K562 (cell line): Measurements from ENCODE around the gene PDF. TPM values are rescaled to one million over a fixed set of nuclear protein-coding genes. Genes with fewer than 3 reads are reported as not detected.

ENCODE experiments used
- ATAC-seq: fragments of 200-7000 bp; cut with Tn5 transposase; 3 replicates; pipeline ENCODE4 v1.9.1; 2020; ENCODE audit warnings: moderate library complexity
- BruUV-seq: library from RNA; stranded (reverse); fragments of 400-500 nt; replicated peaks from 2 replicates; lab custom pipeline; 2021; lab: Mats Ljungman, UMichigan
- CTCF ChIA-PET: fragments of 300-600 bp; formaldehyde crosslinking; extraction: SDS; loops from one replicate; lab custom pipeline; 2021; ENCODE audit warnings: low intra/inter-chr PET ratio; lab: Yijun Ruan, JAX
- POLR2A ChIA-PET: fragments of 300-600, 350-650 bp; sonication (Branson Sonifier 250); formaldehyde crosslinking; extraction: SDS; loops from one replicate; lab custom pipeline; 2021; ENCODE audit warnings: antibody characterized with exemption, inconsistent platforms; lab: Yijun Ruan, JAX
- DNase-seq, 4 experiments: peaks; one replicate each; pipeline versions ENCODE4 v3.0.0 to v3.0.0-alpha.2; 2011 to 2018; ENCODE audit warnings: low spot score in 3 of 4, mixed read lengths in 3 of 4; ENCODE audit errors: extremely low read depth in 1 of 4
- FAIRE-seq: peaks from 2 replicates; lab custom pipeline; 2011; peaks lifted over from hg19 to GRCh38; lab: Jason Lieb, UNC
- H2AFZ ChIP-seq: 2 replicates; pipeline ENCODE4 v1.6.0; 2011; ENCODE audit warnings: low read depth, low read length, control low read depth, inconsistent platforms
- H3K27ac ChIP-seq: fragments of 200-600 bp; 3 replicates; pipeline ENCODE4 v1.8.0; 2011; ENCODE audit warnings: low read depth, mild to moderate bottlenecking, control low read depth, inconsistent platforms, low read length, moderate library complexity, mixed read lengths; ENCODE audit errors: extremely low read depth
- H3K27me3 ChIP-seq, 2 experiments: fragments of 300-600 bp in 1 of 2; 2 replicates in 1 of 2; 3 replicates in 1 of 2; pipeline versions ENCODE4 v1.6.0 to v1.8.0; 2011; ENCODE audit warnings: inconsistent platforms in 2 of 2, low read length in 2 of 2, mild to moderate bottlenecking in 1 of 2, mixed read lengths in 1 of 2, moderate library complexity in 1 of 2; ENCODE audit not compliant: control insufficient read depth in 2 of 2, insufficient read depth in 2 of 2
- H3K36me3 ChIP-seq: fragments of 300-600 bp; 3 replicates; pipeline ENCODE4 v1.8.0; 2011; ENCODE audit warnings: mild to moderate bottlenecking, low read length, inconsistent platforms; ENCODE audit not compliant: control insufficient read depth, insufficient read depth
- H3K4me1 ChIP-seq, 2 experiments: fragments of 200-600 bp in 1 of 2; replicated peaks in 1 of 2; 2 replicates in 1 of 2; 3 replicates in 1 of 2; pipeline versions ENCODE4 v1.5.1 to v1.8.0; 2011; ENCODE audit warnings: inconsistent platforms in 2 of 2, low read length in 2 of 2, mild to moderate bottlenecking in 1 of 2, mixed read lengths in 1 of 2, moderate library complexity in 1 of 2; ENCODE audit not compliant: control insufficient read depth in 2 of 2, insufficient read depth in 2 of 2
- H3K4me2 ChIP-seq: 2 replicates; pipeline ENCODE4 v1.6.1; 2011; ENCODE audit warnings: low read length, control low read depth, inconsistent platforms, mixed read lengths; ENCODE audit not compliant: insufficient read depth
- H3K4me3 ChIP-seq: fragments of 200-600 bp; sonication (generic), shearing (Covaris generic); 2 replicates; pipeline ENCODE4 v1.5.1; 2016; ENCODE audit warnings: control low read depth, inconsistent platforms
- H3K79me2 ChIP-seq: fragments of 200-600 bp; 3 replicates; pipeline ENCODE4 v1.8.0; 2011; ENCODE audit warnings: low read length, inconsistent platforms; ENCODE audit not compliant: control insufficient read depth, insufficient read depth
- H3K9ac ChIP-seq, 2 experiments: 2 replicates each; pipeline versions ENCODE4 v1.6.0 to v1.6.1; 2011; ENCODE audit warnings: low read depth in 2 of 2, low read length in 2 of 2, control low read depth in 1 of 2, inconsistent platforms in 1 of 2, mild to moderate bottlenecking in 1 of 2, mixed read lengths in 1 of 2; ENCODE audit not compliant: insufficient read depth in 1 of 2
- H3K9me1 ChIP-seq: one replicate; pipeline ENCODE4 v1.6.0; 2011; ENCODE audit warnings: inconsistent platforms, mild to moderate bottlenecking, low read length, moderate library complexity; ENCODE audit not compliant: control insufficient read depth, insufficient read depth
- H3K9me3 ChIP-seq: replicated peaks from 2 replicates; pipeline ENCODE4 v1.5.1; 2011; ENCODE audit warnings: low read depth, low read length, inconsistent platforms; ENCODE audit not compliant: control insufficient read depth, insufficient read depth
- H4K20me1 ChIP-seq: replicated peaks from 2 replicates; pipeline ENCODE4 v1.6.1; 2011; ENCODE audit warnings: low read length, inconsistent platforms, mixed read lengths; ENCODE audit not compliant: control insufficient read depth, insufficient read depth
- HLTF ChIP-seq: fragments of 450-650 bp; IDR thresholded peaks from 2 replicates; pipeline ENCODE4 v1.6.1; 2016
- IRF2 ChIP-seq: sonication (generic); formaldehyde crosslinking; IDR thresholded peaks from 2 replicates; pipeline ENCODE4 v1.8.1; 2022; ENCODE audit warnings: mild to moderate bottlenecking, missing genetic modification reagents
- L3MBTL2 ChIP-seq: fragments of 450-650 bp; IDR thresholded peaks from 2 replicates; pipeline ENCODE4 v1.6.1; 2016; ENCODE audit warnings: mild to moderate bottlenecking, moderate library complexity
- NFE2 ChIP-seq: IDR thresholded peaks from 2 replicates; pipeline ENCODE4 v1.6.1; 2014; ENCODE audit warnings: antibody characterized with exemption, low read depth
- NRF1 ChIP-seq, 2 experiments: fragments of 450-650 bp; IDR thresholded peaks in 1 of 2; conservative IDR thresholded peaks in 1 of 2; 2 replicates each; pipeline ENCODE4 v1.6.1; 2014; ENCODE audit warnings: mild to moderate bottlenecking in 2 of 2
- POLR2A ChIP-seq: fragments of 450-650 bp; conservative IDR thresholded peaks from 2 replicates; pipeline ENCODE4 v1.6.1; 2016
- ZNF12 ChIP-seq: sonication (generic); formaldehyde crosslinking; IDR thresholded peaks from 2 replicates; pipeline ENCODE4 v1.4.0; 2020; ENCODE audit warnings: mild to moderate bottlenecking, missing genetic modification reagents
- ZNF354B ChIP-seq: fragments of 250-450 bp; sonication (Bioruptor Pico); IDR thresholded peaks from 2 replicates; pipeline ENCODE4 v1.4.0; 2020
- ZNF764 ChIP-seq: fragments of 250-450 bp; sonication (Bioruptor Pico); IDR thresholded peaks from 2 replicates; pipeline ENCODE4 v1.4.0; 2020; ENCODE audit warnings: low read depth, mild to moderate bottlenecking, moderate library complexity
- ZNF778 ChIP-seq: fragments of 450-650 bp; formaldehyde crosslinking; IDR thresholded peaks from 2 replicates; pipeline ENCODE4 v1.4.0; 2020; ENCODE audit warnings: mild to moderate bottlenecking, moderate library complexity
- WGBS: fragments of 100-300 bp; shearing (Covaris generic); methylation state at CpG from one replicate; pipeline ENCODE4 v1.1.6; 2016; ENCODE audit warnings: low coverage, mixed read lengths; ENCODE audit not compliant: insufficient coverage; ENCODE audit errors: missing lambda C conversion rate; 5-methylcytosine and 5-hydroxymethylcytosine counted together
- in situ Hi-C: fragments of 300-500 bp; cut with MboI; formaldehyde crosslinking; loops from 4 replicates; pipeline ENCODE4 v1.15.0; 2018; ENCODE audit warnings: inconsistent platforms, mixed read lengths
- intact Hi-C: fragments of 100-400 bp; cut with micrococcal nuclease; formaldehyde crosslinking; loops from 2 replicates; pipeline ENCODE4 v1.14.2; 2022
- polyA plus RNA-seq, 8 experiments: library from polyadenylated mRNA; depleted of rRNA in 4 of 8; stranded (reverse) in 5 of 8; unstranded in 3 of 8; fragments of >200 nt; fragmentation: Nextera tagmentation in 2 of 8; fragmentation: Illumina TruSeq in 1 of 8; extraction: Ambion mirVana in 2 of 8; extraction: Trizol in 1 of 8; gene quantifications; 2 replicates each; pipeline versions ENCODE4 v1.2.1 to v1.2.3, GENCODE V29; 2011 to 2014; ENCODE audit warnings: inconsistent platforms in 1 of 8, missing spikeins in 1 of 8
- total RNA-seq, 7 experiments: library from RNA; depleted of rRNA in 6 of 7; stranded (reverse); fragments of >200 nt in 6 of 7; fragmentation: Illumina TruSeq in 2 of 7; extraction: Trizol in 2 of 7; gene quantifications; 2 replicates each; pipeline versions ENCODE4 v1.2.1 to v1.2.3, GENCODE V29; 2011 to 2021; ENCODE audit warnings: low replicate concordance in 1 of 7
- TF ChIP-seq, protein P1 (sequence below): fragments of 250-450 bp; sonication (Bioruptor Pico); IDR thresholded peaks from 2 replicates; pipeline ENCODE4 v1.6.1; 2021; ENCODE audit warnings: mild to moderate bottlenecking
- TF ChIP-seq, protein P2 (sequence below): fragments of 250-450 bp; sonication (Bioruptor Pico); IDR thresholded peaks from 2 replicates; pipeline ENCODE4 v1.4.0; 2020; ENCODE audit warnings: mild to moderate bottlenecking, moderate library complexity
- TF ChIP-seq, protein P3 (sequence below): fragments of 250-450 bp; sonication (Bioruptor Pico); IDR thresholded peaks from 2 replicates; pipeline ENCODE4 v1.9.0; 2021; ENCODE audit warnings: mild to moderate bottlenecking

The PDF gene
- total and polyA plus RNA-seq, 9 of the 15 experiments (the other 6 are each of a cell fraction or from before 2014, with no cell fraction given): 0.15 to 72.4 (median 5.6) TPM

DNA sequence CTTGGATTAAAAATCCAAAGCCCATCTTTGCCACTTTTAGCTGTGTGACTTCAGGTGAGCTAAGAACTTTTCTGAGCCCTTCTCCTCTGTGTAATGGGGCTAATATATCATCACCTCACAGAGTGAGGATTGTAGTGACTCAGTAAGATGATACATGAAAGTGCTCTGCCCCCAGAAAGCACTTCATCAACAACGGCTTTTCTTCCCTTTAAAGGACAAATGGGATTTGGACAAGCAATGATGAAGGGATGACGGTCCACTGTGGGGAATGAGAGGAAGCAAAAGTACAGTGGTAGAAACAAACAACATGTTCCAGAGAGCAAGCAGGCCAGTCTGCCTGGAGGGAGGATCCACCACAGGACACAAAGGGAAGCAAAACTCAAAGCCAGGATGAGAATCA is 35.5 kb upstream of the PDF start:
- CTCF ChIA-PET: no interaction called here
- TF ChIP-seq HLTF (no peak), ZNF778 (CRISPR knock-in tag) (no peak), ZNF12 (no peak), ZNF764 (no peak), L3MBTL2 (no peak), IRF2 (CRISPR knock-in tag) (no peak), NRF1 (conservative IDR thresholded peaks at IDR 0.05 in 1 of 2, IDR thresholded peaks at IDR 0.05 in 1 of 2) (no peak), ZNF354B (CRISPR knock-in tag) (no peak), POLR2A (no peak), NFE2 (no peak)
- TF ChIP-seq, protein P1, sequence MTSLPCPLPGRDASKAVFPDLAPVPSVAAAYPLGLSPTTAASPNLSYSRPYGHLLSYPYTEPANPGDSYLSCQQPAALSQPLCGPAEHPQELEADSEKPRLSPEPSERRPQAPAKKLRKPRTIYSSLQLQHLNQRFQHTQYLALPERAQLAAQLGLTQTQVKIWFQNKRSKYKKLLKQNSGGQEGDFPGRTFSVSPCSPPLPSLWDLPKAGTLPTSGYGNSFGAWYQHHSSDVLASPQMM (CRISPR knock-in tag): no peak
- TF ChIP-seq, protein P2, sequence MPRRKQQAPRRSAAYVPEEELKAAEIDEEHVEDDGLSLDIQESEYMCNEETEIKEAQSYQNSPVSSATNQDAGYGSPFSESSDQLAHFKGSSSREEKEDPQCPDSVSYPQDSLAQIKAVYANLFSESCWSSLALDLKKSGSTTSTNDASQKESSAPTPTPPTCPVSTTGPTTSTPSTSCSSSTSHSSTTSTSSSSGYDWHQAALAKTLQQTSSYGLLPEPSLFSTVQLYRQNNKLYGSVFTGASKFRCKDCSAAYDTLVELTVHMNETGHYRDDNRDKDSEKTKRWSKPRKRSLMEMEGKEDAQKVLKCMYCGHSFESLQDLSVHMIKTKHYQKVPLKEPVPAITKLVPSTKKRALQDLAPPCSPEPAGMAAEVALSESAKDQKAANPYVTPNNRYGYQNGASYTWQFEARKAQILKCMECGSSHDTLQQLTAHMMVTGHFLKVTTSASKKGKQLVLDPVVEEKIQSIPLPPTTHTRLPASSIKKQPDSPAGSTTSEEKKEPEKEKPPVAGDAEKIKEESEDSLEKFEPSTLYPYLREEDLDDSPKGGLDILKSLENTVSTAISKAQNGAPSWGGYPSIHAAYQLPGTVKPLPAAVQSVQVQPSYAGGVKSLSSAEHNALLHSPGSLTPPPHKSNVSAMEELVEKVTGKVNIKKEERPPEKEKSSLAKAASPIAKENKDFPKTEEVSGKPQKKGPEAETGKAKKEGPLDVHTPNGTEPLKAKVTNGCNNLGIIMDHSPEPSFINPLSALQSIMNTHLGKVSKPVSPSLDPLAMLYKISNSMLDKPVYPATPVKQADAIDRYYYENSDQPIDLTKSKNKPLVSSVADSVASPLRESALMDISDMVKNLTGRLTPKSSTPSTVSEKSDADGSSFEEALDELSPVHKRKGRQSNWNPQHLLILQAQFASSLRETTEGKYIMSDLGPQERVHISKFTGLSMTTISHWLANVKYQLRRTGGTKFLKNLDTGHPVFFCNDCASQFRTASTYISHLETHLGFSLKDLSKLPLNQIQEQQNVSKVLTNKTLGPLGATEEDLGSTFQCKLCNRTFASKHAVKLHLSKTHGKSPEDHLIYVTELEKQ (CRISPR knock-in tag): no peak
- TF ChIP-seq, protein P3, sequence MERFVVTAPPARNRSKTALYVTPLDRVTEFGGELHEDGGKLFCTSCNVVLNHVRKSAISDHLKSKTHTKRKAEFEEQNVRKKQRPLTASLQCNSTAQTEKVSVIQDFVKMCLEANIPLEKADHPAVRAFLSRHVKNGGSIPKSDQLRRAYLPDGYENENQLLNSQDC (CRISPR knock-in tag): no peak
- intact Hi-C loops (no loop called here), in situ Hi-C loops (no loop called here)
- DNase-seq (no peak), FAIRE-seq (no peak), ATAC-seq (no peak)
- no peaks in the 10 kb centered on the region for H3K9me1 ChIP-seq
- no peaks in the 10 kb centered on the region for H3K9me3 ChIP-seq
- H4K20me1 ChIP-seq: 0 out of 2 replicates have a peak, but pooled peaks cover 3% of the 10 kb centered on the region
- no peaks in the 10 kb centered on the region; the same call in 2 of the 3 replicates for H3K79me2 ChIP-seq
- H3K9ac ChIP-seq: no peak overlapping the region
- peaks cover 84% of the 10 kb centered on the region for H3K36me3 ChIP-seq
- H2AFZ ChIP-seq: no peak overlapping the region
- H3K27ac ChIP-seq: no peak overlapping the region
- H3K27me3 ChIP-seq: no peaks in the 10 kb centered on the region
- no peak overlapping the region for H3K4me3 ChIP-seq
- H3K4me2 ChIP-seq: no peak overlapping the region
- 79% methylated on average over 2 of the region's 2 CpGs for WGBS
- BruUV-seq: no TSS peak
- POLR2A ChIA-PET: interaction anchor here (0.7 kb wide), 1 partner anchor 218 kb away, joined by 3 read pairs; no protein-coding TSS in a partner anchor
- peaks cover 0 to 10% of the 10 kb centered on the region in 2 experiments; a peak in 3 of 5 replicates for H3K4me1 ChIP-seq
